Dedifferentiated amniotic fluid mesenchymal stem cell (primary cell): ENCODE results near the gene AFG3L2.

ENCODE experiments used
- DNase-seq: peaks from one replicate; pipeline ENCODE4 v3.0.0-alpha.2; 2016; ENCODE audit errors: extremely low spot score

Gene AFG3L2

DNA sequence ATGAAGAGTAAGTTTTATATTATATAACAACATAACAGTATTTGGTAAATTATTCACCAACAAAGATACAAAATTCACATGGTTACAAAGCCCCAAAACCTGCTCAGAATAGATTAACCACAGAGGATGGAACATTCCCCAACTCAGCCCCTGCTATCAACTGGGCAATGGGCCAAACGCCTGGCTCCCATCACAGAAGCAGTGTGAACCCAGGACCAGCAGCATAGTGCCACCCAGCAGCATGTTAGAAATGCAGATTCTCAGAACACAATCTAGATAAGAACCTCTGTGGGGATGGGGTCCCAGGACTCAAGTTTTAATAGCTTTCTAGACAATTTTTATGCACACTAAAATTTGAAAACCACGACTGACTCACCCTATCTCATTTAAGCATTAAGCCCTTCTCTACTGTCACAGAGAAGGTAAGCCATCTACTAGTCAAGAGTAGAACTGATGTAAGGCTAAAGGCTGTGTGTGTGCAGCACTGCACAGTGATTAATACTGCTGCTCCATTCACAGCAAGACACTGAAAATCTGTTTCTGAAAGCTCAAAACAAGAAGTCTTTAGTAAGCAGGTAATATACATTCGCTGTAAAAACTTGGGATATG is 15.2 kb downstream of the AFG3L2 start:
- no peak for DNase-seq

DNA sequence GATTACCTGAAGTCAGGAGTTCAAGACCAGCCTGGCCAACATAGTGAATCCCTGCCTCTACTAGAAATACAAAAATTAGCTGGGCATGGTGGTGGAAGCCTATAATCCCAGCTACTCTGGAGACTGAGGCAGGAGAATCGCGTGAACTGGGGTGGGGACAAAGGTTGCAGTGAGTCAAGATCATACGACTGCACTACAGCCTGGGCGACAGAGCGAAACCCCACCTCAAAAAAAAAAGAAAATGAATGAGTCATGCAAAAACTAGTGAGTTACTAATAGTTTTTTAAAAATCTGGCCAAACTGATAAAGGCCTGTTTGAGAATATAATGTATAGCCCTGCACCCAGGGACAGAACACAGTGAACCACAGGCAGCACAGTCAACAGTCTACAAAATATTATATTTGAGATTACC is 17.5 kb downstream of the AFG3L2 start:
- no peak for DNase-seq

DNA sequence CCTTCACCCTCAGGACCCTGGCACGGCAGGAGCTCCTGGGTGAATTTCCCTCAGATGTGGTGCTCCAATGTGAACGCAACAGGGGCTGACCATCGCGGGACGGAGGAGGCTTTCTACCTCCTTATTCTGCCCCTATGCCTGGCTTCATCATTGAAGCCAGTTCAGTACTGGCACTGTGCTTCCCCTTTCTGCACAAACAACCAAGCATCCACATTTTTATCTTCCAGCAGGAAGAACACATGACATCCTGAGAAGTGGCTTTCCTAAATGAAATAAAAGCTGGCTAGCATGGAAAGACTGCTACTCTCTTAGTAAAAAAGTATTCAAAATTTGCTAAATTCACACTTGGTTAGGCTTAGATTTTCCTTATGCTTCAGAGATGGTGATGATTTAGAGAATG is 24.8 kb downstream of the AFG3L2 start:
- no peak for DNase-seq

DNA sequence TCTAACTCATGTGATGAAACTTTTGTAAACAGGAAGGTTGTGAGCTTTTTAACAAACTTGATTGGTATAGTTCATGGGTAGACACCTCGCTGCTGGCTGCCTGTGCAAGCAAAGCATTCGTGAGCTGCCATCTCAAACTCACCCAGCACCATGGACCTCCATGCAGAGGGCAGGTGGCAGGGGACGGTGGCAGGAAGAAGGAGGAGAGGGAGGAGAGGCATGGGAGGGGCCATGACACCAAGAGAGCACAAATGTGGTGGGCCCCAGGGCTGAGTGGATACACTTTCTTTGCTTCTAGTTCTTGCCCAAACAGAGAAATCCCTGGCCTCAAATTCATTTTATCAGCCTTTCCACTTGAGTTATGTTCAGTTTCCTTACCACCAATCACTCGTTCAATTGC is 29.1 kb downstream of the AFG3L2 start:
- no peak for DNase-seq

DNA sequence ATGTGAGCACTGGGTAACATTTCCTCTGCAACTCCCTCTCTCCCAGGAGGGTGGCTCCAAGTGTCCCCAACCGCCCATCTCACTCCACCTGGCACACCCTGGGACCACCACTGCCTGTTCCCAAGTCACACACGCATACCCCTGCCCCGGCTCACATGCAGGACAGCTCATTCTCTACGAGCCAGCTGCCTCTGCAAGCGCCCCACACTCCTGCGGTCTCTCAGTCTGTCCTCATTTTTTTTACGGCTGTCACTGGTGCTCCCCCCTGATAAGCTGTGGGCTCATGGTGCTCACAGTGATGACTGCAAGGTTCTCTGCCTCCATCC is 30.8 kb downstream of the AFG3L2 start:
- no peak for DNase-seq

DNA sequence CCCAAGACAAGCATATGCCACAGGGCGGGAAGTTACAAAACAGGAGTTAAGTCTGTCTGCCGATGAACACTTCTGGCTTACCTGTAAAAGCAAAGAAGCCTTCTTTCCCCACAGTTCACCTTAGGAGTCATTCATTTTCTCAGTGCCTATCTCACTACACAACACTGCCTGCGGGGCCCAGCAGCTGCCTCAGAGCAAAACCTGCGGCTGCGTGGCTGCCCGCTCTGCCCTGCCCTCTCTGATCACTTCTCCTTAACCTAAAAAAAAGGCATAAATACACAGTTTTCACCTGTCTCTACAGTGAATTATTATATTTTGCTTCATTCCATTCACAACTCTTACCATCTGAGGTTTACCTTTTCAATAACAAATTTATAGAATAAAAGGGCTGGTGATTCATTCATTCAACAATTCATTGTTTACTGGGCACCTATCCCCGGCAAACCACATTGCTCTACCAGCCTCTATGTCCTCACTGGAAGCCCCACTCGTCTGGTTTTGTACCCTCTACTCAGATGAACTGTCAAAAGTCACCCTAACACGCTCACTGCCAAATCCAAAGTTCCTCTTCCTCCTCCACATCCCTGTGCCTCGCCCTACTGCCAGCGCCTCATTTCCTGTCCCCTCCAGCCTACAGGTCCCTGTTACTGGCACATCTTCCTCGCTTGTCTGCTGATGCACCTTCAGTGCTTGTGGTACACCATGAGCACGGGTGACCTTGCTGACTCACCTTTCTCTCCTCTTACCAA is 31.4 kb downstream of the AFG3L2 start:
- no peak for DNase-seq

DNA sequence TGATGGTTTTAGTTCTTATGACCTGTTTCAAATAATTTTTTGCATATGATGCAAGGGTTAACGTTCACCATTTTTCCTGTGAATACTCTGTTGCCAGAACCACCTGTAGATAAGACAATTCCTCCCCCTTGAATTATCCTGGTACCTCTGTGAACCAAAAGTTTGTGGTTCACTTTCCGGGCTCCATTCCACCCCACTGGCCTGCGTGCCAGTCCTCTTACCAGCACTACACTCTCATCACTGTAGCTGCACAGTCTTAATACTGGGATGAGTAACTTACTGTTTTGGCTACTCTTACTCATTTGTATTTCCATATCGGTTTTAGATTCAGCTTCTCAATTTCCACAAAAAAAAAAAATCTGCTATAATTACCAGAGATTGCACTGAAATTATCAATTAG is 34.4 kb downstream of the AFG3L2 start:
- DNase-seq = no peak

DNA sequence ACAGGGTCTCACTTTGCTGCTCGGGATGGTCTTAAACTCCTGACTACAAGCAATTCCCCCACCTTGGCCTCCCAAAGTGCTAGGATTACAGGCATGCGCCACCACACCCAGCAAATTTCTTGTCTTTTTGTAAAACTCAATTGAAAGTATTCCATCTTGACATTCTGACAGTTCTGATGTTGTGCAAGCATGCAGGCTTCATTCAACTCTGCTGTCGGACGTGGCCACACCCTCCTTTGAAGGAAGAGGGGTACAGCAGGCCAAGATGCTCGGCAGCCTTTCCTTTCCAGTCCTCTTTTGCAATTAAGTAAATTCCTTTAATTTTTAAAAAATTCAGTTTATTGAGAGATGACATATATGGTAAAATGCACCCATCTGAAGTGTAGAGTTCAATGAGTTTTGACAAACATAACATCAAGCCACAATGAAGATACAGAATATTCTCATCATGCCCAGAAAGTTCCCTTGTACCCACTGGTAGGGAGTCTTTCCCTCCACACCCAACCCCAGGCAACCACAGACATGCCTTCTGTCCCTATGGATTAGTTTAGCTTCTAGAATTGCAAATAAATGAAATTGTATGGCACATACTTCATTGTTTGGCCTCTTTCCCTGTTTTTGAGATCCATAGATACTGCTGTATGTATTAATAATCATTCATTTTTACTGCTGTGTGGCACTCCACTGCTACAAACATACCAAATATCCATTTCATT is 35.9 kb downstream of the AFG3L2 start:
- DNase-seq = no peak

DNA sequence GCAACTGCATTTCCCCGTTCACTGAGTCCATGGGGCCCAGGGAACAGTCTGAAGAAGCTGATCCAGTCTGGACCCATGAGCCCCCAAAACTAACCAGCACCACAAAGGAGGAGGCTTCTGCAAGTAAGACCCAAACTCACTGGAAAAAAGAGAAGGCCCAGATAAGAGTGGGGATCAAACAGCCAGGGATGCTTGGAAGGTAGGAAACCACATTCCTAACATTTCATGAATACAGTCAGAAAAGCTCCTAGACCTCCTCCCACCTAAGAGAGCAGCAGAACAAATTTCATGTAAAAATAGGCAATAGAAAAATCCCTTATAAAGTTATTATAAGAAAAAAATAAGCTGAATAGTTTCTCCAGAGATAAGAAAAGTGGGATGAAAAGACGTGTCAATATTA is 38.6 kb downstream of the AFG3L2 start:
- no peak for DNase-seq

DNA sequence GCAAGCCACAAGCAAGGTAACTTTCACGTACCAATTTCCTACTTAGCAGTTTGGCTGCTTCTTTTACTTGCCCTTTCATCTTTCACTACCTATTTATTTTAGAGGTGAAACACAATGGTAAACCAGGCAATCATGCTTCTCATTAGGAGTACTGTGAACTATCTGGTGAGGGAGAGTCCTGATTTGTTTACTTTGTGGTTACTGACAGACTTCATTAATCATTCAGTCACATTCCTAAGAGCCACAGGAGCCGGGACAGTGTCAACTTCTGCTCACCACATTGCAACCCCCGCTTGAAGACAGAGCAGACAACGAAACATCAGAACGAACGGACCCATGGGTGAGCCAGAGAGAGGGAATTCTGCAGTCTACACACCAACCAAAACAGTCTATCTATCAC is 40.1 kb downstream of the AFG3L2 start:
- no peak for DNase-seq

DNA sequence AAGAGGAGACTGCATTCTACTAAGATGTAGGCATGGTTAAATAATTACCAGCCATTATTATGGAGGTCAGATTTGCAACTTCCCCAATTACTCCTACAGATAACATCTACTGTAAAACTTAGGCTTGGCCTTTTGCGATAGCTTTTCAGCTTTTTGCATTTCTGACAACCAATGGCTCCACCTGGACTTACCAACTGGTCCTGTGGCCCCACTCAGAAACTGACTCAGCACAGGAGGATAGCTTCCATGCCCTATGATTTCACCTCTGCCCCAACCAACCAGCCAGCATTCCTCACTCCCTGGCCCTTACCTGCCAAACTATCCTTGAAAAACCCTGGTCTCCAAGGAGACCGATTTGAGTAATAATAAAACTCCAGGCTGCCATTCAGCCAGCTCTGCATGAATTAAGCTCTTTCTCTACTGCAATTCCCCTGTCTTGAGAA is 40.8 kb downstream of the AFG3L2 start:
- no peak for DNase-seq

DNA sequence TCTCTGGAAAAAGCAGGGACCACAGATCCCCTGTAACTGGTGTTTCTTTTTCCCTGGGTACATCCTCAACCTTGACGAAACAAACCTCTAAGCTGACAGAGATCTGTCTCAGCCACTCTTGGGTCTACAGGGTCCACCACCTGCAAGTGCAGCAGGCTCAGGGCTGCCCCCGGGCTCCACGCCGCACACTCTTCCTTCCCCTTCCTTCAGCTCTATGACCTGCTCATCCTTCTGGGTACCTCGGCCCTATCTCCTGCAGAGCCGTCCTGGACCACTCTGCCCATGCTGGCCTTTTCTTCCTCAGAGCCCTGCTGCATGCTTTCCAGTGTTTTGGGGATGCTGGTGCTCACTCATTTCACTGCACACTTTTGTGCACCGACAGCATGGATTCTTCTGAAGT is 41.5 kb downstream of the AFG3L2 start:
- DNase-seq = no peak

DNA sequence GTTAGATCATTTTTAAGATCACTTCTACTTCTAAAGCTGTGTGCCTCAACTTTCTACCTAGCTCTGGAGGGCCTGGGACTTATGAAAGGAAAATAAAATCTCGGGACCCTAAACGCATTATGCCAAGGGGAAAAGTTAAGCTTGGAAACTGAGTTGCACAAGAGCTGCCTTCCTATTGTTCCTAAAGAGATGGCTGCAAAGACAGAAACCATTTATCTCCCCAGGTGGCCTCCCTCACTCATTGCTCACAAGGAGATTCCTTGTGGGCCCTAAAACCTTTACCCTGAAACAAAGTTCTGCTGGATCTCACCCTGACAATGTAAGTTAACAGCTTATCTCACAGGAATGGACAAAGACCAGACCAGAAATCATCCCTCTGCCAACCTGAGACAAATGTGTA is 42.2 kb downstream of the AFG3L2 start:
- no peak for DNase-seq

DNA sequence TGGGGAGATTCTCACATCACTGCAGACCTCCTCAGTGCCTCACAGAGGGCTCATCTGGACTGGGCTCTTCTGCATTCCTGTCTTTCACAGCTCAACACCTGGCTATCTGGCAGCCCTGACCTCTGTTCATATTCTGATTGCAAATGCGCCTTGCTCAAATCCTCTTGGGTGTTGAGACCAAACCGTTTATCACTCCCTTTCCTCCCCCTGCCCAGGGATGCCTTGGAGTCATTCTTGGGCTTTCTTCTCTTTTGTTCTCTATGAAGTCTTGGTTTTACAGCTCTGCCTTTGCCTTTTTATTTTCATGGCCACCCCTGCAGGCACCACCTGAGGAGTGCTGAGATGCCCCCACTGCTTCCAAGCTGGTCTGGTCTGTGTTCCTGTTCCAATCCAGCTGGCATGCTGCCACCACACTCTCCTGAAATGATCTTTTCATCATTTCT is 42.6 kb downstream of the AFG3L2 start:
- DNase-seq = no peak

DNA sequence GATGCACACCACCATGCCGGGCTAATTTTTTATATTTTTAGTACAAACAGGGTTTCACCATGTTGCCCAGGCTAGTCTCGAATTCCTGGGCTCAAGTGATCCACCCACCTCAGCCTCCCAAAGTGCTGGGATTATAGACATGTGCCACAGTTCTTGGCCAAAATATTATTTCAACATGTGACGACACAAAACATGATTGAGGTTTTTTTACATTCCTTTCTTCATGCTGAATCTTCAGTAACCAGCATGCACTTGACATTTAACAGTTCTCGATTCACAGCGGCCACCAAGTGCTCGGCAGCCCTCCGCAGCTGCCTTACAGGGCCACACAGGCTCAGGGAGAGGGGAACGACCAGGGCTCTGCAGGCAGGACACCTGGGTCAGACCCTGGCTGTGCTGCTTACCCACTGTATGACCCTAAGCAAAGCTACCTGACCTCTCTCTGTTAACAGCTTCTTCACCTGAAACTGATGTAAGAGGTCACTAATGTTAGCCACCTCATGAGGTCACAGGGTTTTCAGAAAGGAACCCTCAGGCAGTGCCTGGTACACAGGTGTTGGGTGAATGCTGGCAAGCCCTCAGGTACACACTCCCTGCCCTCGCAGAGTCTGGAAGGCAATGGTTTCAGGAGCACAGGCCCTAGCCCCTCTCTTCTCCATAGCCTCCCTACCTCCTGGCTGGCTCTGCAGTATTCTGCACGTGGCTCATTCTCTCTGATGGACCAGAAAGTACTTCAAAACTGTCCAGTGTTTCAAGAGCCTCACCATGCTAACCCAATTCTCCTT is 43.3 kb downstream of the AFG3L2 start:
- no peak for DNase-seq

DNA sequence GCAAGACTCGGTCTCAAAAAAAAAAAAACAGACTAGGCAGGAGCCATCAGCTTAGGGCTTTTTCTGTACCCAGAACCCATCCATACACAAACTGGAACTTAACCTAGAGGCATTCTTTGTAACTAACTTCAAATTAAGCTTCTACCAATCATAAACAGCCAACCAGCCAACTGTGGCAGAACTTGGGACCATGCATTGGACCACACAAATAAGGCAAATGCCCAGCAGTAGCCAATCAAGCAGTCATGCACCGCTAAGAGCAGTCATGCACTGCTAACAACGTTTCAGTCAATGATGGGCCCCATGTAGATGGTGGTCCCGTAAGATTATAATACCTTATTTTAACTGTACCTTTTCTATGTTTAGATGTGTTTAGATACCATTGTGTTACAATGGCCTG is 46.3 kb downstream of the AFG3L2 start:
- DNase-seq = no peak

DNA sequence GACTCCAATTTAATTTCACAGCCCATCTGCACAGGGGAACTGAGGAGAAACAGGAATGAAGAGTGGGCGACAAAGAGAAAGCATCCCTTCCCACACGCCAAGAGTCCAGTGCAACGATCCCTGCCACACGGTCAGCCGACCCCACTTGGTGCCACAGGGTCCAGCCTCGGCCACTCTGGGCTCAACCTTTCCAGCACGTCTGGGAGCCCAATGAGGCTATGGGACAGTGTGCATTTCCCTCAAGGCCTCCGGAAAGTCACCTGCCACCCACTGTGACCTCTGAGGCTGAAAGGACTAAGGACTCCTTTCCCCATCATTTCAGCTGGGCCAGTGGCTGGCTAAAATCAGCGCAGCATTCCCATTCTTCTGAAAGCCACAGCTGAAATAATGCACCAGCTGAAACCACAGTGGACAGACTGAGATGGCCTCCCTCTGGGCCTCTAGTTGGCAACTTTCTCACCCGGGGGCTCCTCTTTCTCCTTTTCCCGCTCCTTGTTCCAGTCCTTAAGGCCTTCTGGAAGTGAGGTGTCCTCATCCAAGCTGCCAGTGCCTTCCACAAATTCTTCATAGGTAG is 47.8 kb downstream of the AFG3L2 start:
- DNase-seq = no peak

DNA sequence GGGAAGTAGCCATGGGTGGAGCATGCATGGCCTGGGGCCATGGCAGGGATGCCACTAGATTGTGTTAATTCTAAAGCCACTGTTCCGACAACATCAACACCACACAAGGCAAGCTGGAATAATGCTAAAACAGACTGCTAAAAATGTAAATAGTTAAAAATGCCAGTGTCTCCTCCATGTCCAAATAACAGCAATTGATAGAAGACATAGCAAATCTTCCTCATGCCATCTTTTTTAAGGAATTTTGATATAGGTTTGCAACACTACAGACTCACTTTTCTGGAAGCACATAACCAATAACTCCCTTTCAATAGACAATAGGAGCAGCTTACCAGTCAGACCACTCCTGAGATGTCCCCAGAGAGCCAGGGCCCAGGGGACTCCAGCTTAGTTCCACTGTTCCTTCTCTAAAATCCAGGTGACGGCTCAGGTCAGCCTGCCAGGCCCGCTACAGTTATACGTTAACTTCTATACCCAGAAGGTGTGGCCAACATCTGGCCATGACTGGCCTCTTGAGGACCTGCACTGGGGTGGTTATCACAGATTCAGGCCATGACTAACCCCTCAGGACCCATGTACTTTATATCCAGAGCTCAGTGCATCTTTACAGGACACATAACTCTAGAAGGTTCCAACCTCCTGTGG is 48.7 kb downstream of the AFG3L2 start:
- DNase-seq = no peak

DNA sequence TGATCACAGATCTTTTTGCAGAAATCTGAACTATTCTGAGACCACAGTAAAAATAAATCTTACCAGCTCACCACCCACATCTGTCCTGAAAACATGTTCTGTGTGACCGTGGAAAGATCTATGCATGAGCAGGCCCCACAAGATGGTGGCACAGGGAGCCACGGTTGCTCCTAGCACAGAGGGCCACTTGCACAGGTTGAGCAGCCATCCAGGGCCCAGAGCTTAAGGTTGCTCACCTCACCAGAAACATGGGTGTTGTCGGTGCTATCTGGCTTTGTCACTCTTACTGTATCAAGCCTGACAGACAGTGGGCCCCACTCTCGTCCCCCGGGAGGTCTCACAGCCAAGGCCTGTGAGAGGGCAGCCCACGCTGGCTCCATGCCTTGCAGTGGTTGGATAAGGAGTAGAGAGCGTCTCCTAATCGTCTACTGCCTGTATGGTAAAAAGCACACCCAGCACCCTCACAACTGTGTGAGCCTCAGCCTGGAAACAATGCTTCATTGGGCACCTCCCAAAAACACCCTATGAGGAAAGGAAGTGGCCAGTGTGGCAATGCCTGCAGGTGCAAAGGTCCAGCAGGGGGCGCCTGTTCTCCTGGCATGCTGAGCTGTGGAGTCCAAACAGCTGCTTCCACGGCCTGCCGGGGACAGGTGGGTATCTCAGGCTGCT is 49.4 kb downstream of the AFG3L2 start:
- DNase-seq = peak; percentile 61

DNA sequence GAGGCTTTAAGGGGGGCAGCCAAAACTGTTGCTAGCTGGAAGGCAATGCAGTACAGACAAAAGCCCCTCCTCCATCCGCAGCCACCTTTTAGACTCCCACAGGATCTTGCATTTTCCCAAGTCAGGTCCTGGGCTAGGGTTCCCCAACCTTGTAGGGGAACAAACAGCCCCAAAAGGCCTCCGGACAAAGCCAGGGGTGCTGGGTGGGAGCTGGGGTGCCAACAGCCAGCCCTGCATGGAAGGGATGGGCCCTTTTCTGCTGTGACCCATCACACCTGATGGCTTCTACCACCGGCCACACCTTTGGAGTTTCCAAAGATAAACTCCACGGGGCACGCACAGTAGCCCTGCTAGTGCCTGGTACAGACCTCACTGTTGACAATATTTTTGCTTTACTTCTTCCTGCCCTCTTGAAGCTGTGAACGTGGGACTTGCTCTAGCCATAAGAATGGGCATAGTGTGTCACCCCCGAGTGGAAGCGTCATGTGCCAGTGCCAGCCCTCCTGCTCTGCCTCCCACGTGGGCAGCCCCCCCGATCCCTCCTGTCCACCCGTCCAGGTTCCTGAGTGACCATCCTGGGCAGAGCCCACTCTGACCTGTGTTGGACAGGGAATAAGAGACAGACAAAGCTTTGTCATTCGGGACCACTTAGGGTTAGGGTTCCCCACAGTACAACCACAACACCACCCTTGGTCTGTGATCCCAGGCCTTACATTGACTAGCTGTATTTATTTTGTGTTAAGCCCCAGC is 50.1 kb downstream of the AFG3L2 start:
- DNase-seq = no peak
